Retinal pigment epithelial cell (primary cell): ENCODE results near the gene MAPK4.
"Not testable (repeated sequence)": the region's sequence is repeated elsewhere in the genome, so short reads cannot be mapped to it uniquely, and the experiment has no call there.

Experiments
- DNase-seq: peaks from one replicate; pipeline ENCODE4 v3.0.0-alpha.2; 2010; ENCODE audit warnings: low read depth
- H3K4me3 ChIP-seq: 2 replicates; pipeline ENCODE4 v1.5.1; 2011; ENCODE audit warnings: mild to moderate bottlenecking, low read length, control low read depth, moderate library complexity
- CTCF ChIP-seq: conservative IDR thresholded peaks from 2 replicates; pipeline ENCODE4 v1.5.1; 2011; ENCODE audit warnings: low read depth, low read length, control low read depth, inconsistent platforms

The MAPK4 gene

GRCh38 chr18:50563376-50563775 is 3.5 kb downstream of the MAPK4 start:
- no peak for TF ChIP-seq CTCF
- H3K4me3 ChIP-seq, result no peak overlapping the region
- DNase-seq, result no peak

GRCh38 chr18:50569930-50570329 is 10.0 kb downstream of the MAPK4 start:
- TF ChIP-seq CTCF, result no peak
- DNase-seq, result no peak

GRCh38 chr18:50571606-50572005 is 11.7 kb downstream of the MAPK4 start:
- H3K4me3 ChIP-seq, result no peak overlapping the region
- no peak for DNase-seq
- no peak for TF ChIP-seq CTCF

More at GRCh38 chr18:50569930-50570329, 10.0 kb downstream of the MAPK4 start:
- H3K4me3 ChIP-seq, result no peak overlapping the region

GRCh38 chr18:50573196-50573595 is 13.3 kb downstream of the MAPK4 start:
- DNase-seq, H3K4me3 ChIP-seq: not testable (repeated sequence)

GRCh38 chr18:50573679-50574078 is 13.8 kb downstream of the MAPK4 start:
- H3K4me3 ChIP-seq, result no peak overlapping the region
- no peak for DNase-seq
- TF ChIP-seq CTCF, result peak; percentile 32

- no peak for DNase-seq
- no peak for TF ChIP-seq CTCF
- no peak overlapping the region for H3K4me3 ChIP-seq
Observed at GRCh38 chr18:50578030-50578429, 18.1 kb downstream of the MAPK4 start.

GRCh38 chr18:50578651-50579050 is 18.8 kb downstream of the MAPK4 start:
- TF ChIP-seq CTCF, result no peak
- H3K4me3 ChIP-seq, result no peak overlapping the region
- DNase-seq, result no peak
